PC-3 (cell line): ENCODE results near the gene YPEL1.

Experiments used
- EZH2 ChIP-seq: fragments of 300-600 bp; sonication (generic); IDR thresholded peaks from one replicate; pipeline ENCODE4 v1.6.1; 2017; ENCODE audit warnings: antibody characterized with exemption, mild to moderate bottlenecking, low read length; ENCODE audit not compliant: unreplicated experiment
- EZH2phosphoT487 ChIP-seq: fragments of 300-600 bp; sonication (generic); IDR thresholded peaks from 2 replicates; pipeline ENCODE4 v1.6.1; 2018; ENCODE audit warnings: mild to moderate bottlenecking, antibody characterized with exemption, low read length, borderline replicate concordance
- TF ChIP-seq, protein P1 (sequence below): fragments of 300-600 bp; sonication (generic); conservative IDR thresholded peaks from 2 replicates; pipeline ENCODE4 v1.5.1; 2017; ENCODE audit warnings: antibody characterized with exemption, low read depth, mild to moderate bottlenecking, low read length

DNA sequence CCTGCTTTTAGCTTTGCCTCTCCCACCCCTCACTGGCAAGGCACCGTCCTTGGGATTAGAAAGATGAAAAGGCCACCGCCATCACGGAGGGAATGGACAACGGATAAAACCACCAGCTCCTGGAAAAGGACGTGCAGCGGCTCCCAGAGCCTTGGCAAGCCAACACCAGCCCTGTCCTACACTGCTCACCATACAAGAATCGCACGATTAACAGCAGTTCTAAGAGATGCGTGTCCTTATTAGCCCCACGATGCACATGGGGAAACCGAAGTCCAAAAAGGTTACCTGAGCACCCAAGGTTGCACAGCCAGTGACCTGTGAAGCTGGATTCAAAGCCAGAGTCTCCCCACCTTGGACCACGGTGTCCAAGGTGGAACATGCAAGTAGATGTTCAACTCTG lies 7.3 kb downstream of the YPEL1 start:
- TF ChIP-seq, protein P1, sequence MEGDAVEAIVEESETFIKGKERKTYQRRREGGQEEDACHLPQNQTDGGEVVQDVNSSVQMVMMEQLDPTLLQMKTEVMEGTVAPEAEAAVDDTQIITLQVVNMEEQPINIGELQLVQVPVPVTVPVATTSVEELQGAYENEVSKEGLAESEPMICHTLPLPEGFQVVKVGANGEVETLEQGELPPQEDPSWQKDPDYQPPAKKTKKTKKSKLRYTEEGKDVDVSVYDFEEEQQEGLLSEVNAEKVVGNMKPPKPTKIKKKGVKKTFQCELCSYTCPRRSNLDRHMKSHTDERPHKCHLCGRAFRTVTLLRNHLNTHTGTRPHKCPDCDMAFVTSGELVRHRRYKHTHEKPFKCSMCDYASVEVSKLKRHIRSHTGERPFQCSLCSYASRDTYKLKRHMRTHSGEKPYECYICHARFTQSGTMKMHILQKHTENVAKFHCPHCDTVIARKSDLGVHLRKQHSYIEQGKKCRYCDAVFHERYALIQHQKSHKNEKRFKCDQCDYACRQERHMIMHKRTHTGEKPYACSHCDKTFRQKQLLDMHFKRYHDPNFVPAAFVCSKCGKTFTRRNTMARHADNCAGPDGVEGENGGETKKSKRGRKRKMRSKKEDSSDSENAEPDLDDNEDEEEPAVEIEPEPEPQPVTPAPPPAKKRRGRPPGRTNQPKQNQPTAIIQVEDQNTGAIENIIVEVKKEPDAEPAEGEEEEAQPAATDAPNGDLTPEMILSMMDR: no peak
- no peak for TF ChIP-seq EZH2
- no peak for TF ChIP-seq EZH2phosphoT487
